DND-41 (cell line): ENCODE measurements around the gene CLRN2.
A peak's percentile ranks its signal among the peaks of the same experiment; 100 is the strongest.

Experiments used
- ATAC-seq: fragments of 200-7000 bp; cut with Tn5 transposase; 3 replicates; pipeline ENCODE4 v1.9.1; 2021; ENCODE audit warnings: low read depth; ENCODE audit not compliant: insufficient read depth
- DNase-seq: peaks from one replicate; pipeline ENCODE4 v3.0.0-alpha.2; 2020
- H2AFZ ChIP-seq: 2 replicates; pipeline ENCODE4 v1.6.0; 2012; ENCODE audit warnings: low read depth, low read length
- H3K27ac ChIP-seq: 2 replicates; pipeline ENCODE4 v1.5.1; 2012; ENCODE audit warnings: low read length, inconsistent platforms
- H3K27me3 ChIP-seq: fragments of 200-600 bp; sonication (generic); 2 replicates; pipeline ENCODE4 v1.6.0; 2012; ENCODE audit warnings: low read length, mild to moderate bottlenecking, inconsistent platforms; ENCODE audit not compliant: insufficient read depth, poor library complexity
- H3K36me3 ChIP-seq: 2 replicates; pipeline ENCODE4 v1.5.1; 2012; ENCODE audit warnings: low read length, inconsistent platforms; ENCODE audit not compliant: insufficient read depth
- H3K4me1 ChIP-seq: 2 replicates; pipeline ENCODE4 v1.5.1; 2012; ENCODE audit warnings: mild to moderate bottlenecking, low read length; ENCODE audit not compliant: insufficient read depth
- H3K4me2 ChIP-seq: 2 replicates; pipeline ENCODE4 v1.6.0; 2012; ENCODE audit warnings: mild to moderate bottlenecking, moderate library complexity, low read length, inconsistent platforms; ENCODE audit not compliant: insufficient read depth
- H3K4me3 ChIP-seq, 2 experiments: fragments of 200-600 bp in 1 of 2; shearing (Covaris generic) in 1 of 2; 2 replicates each; pipeline ENCODE4 v1.5.1; 2012 to 2016; ENCODE audit warnings: inconsistent platforms in 2 of 2, low read length in 2 of 2, mild to moderate bottlenecking in 2 of 2, low read depth in 1 of 2, moderate library complexity in 1 of 2
- H3K79me2 ChIP-seq: 2 replicates; pipeline ENCODE4 v1.6.0; 2012; ENCODE audit warnings: low read length, inconsistent platforms; ENCODE audit not compliant: insufficient read depth
- H3K9ac ChIP-seq: 2 replicates; pipeline ENCODE4 v1.6.0; 2012; ENCODE audit warnings: low read depth, mild to moderate bottlenecking, inconsistent platforms, low read length, moderate library complexity
- H3K9me3 ChIP-seq: 2 replicates; pipeline ENCODE4 v1.5.1; 2012; ENCODE audit warnings: low read length, moderate library complexity, mild to moderate bottlenecking, inconsistent platforms; ENCODE audit not compliant: insufficient read depth, severe bottlenecking
- H4K20me1 ChIP-seq: 2 replicates; pipeline ENCODE4 v1.6.0; 2012; ENCODE audit warnings: low read length; ENCODE audit not compliant: insufficient read depth
- EZH2 ChIP-seq: IDR thresholded peaks from 3 replicates; pipeline ENCODE4 v1.6.1; 2012; ENCODE audit warnings: borderline replicate concordance, low read depth, mild to moderate bottlenecking, moderate library complexity, low read length, inconsistent platforms; ENCODE audit not compliant: severe bottlenecking
- TF ChIP-seq, protein P1 (sequence below): IDR thresholded peaks from 2 replicates; pipeline ENCODE4 v1.5.1; 2012; ENCODE audit warnings: borderline replicate concordance, low read length, moderate library complexity, mild to moderate bottlenecking; ENCODE audit not compliant: poor library complexity, severe bottlenecking; ENCODE audit errors: extremely low read depth

Gene CLRN2

GRCh38 chr4:17512973-17513665 is 1.8 kb upstream of the CLRN2 start:
- DNase-seq, result no peak

DNA sequence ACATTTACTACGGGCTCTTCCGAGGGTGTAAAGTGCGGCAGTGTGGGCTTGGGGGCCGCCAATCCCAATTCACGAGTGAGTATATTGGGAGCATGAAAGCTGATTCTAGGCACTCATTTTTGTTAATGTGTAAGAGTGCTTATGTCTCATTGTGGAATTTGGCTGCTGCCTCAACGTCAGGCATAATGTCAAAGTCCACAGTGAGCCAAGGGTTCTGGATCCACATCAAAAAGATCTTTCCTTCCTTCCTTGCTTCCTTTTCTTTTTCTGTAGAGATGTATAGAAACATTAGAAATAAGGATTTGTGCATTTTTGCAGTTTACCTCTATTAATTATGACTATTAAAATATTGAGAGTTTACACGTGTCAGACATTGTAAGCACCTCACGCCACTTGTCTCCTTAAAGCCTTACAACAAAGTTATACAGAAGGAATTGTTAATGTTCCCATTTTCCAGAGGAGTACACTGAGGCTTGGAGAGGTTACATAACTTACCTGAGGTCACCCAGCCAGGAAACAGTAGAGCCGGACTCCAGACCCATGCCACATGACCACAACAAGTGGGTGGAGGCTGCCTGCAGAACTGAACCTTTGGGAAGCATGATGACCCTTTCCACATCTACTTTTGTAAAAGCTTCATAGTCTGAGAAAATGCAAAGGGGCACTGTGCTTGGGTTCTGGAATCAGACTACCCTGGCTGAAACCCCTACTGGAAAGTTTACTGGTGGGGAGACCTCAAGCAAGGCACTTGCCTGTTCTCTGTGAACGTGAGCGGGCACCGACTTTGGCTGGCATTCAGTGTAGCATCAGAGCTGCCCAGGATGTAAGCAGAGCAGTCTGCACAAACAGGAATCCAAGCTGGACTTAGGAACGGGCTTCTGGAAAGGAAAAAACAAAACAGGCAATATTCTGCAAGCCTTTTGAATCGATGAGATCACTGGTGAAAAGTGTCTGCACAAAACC is 761 bp downstream of the CLRN2 start:
- TF ChIP-seq, protein P1, sequence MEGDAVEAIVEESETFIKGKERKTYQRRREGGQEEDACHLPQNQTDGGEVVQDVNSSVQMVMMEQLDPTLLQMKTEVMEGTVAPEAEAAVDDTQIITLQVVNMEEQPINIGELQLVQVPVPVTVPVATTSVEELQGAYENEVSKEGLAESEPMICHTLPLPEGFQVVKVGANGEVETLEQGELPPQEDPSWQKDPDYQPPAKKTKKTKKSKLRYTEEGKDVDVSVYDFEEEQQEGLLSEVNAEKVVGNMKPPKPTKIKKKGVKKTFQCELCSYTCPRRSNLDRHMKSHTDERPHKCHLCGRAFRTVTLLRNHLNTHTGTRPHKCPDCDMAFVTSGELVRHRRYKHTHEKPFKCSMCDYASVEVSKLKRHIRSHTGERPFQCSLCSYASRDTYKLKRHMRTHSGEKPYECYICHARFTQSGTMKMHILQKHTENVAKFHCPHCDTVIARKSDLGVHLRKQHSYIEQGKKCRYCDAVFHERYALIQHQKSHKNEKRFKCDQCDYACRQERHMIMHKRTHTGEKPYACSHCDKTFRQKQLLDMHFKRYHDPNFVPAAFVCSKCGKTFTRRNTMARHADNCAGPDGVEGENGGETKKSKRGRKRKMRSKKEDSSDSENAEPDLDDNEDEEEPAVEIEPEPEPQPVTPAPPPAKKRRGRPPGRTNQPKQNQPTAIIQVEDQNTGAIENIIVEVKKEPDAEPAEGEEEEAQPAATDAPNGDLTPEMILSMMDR, result no peak
- no peak for TF ChIP-seq EZH2
- no peaks in the 10 kb centered on the region for H3K36me3 ChIP-seq
- peaks cover 15% of the 10 kb centered on the region for H3K4me1 ChIP-seq
- no peak overlapping the region for H3K4me2 ChIP-seq
- peaks cover 10% of the 10 kb centered on the region; the same call in 1 of the 2 replicates for H3K79me2 ChIP-seq
- no peaks in the 10 kb centered on the region for H4K20me1 ChIP-seq
- ATAC-seq, result no peak
- H3K27ac ChIP-seq, result no peak overlapping the region
- DNase-seq, result no peak
- peaks cover 9% of the 10 kb centered on the region for H3K27me3 ChIP-seq
- no peaks in the 10 kb centered on the region for H3K9me3 ChIP-seq
- no peak overlapping the region for H2AFZ ChIP-seq
- no peak overlapping the region for H3K9ac ChIP-seq
- no peak overlapping the region for H3K4me3 ChIP-seq

More at GRCh38 chr4:17512973-17513665, 1.8 kb upstream of the CLRN2 start:
- Histone ChIP-seq H3K79me2 (peaks cover 18% of the 10 kb centered on the region; the same call in 1 of the 2 replicates), H2AFZ (peak overlapping the region; percentile 72), H4K20me1 (no peaks in the 10 kb centered on the region), H3K27me3 (peaks cover 9% of the 10 kb centered on the region), H3K4me1 (peaks cover 22% of the 10 kb centered on the region), H3K4me2 (no peak overlapping the region), H3K4me3 (no peak overlapping the region), H3K36me3 (no peaks in the 10 kb centered on the region; the same call in 1 of the 2 replicates), H3K27ac (no peak overlapping the region), H3K9me3 (no peaks in the 10 kb centered on the region), H3K9ac (no peak overlapping the region)
- ATAC-seq, result no peak
- TF ChIP-seq, protein P1, result no peak
- no peak for TF ChIP-seq EZH2

DNA sequence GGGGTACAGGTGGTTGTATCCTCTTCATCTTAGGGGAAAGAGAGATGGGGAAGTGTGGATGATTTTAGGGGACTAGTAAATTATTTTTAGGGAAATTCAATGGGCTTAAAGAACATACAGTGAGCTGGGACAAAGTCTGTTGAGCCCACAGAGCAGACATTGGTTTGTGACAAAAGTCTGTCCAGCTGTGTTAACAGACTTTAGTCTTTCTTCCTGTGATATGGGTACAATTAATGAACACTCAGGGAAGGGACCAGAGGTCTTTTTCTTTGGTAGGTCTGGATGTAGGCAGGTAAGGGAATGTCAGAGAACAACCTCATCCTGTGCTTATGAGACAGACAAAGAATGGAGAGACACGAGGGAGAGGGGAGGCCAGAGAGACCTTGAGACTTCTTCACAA is 2.0 kb downstream of the CLRN2 start:
- no peak overlapping the region for H2AFZ ChIP-seq
- H3K4me2 ChIP-seq, result no peak overlapping the region
- no peak overlapping the region for H3K4me3 ChIP-seq
- peaks cover 8% of the 10 kb centered on the region for H3K4me1 ChIP-seq
- H3K27ac ChIP-seq, result no peak overlapping the region
- H3K36me3 ChIP-seq, result no peaks in the 10 kb centered on the region
- H3K9ac ChIP-seq, result no peak overlapping the region
- ATAC-seq (no peak), DNase-seq (no peak)
- TF ChIP-seq EZH2, result no peak
- TF ChIP-seq, protein P1, result no peak
- H4K20me1 ChIP-seq, result no peaks in the 10 kb centered on the region
- no peaks in the 10 kb centered on the region for H3K79me2 ChIP-seq
- no peaks in the 10 kb centered on the region for H3K9me3 ChIP-seq
- H3K27me3 ChIP-seq, result peaks cover 11% of the 10 kb centered on the region
